Measurements from ENCODE around the gene PKMYT1. TPM values are rescaled to one million over a fixed set of nuclear protein-coding genes. Genes with fewer than 3 reads are reported as not detected.

The PKMYT1 gene
- total RNA-seq, 2 experiments from 2014 or later = 144 to 160 TPM

DNA sequence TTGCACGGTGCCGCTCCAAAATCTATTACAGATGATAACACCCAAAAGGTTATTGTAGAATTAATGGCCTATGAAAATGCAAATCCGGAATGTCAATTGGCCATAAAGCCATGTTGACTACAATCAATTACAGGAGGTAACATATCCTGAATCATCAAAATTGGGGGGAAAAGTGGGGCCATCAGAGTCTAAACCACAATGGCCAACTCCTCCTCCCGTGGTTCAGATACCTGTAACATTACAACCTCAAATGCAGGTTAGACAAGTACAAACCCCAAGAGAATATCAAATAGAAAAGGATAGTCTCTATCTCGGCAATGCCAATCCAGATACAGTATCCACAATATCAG lies 53.6 kb downstream of the PKMYT1 start:
- no peak overlapping the region for H3K4me3 Mint-ChIP-seq
- DNase-seq = no peak
- no peaks in the 10 kb centered on the region for H3K9me3 Mint-ChIP-seq (ENCODE audit: insufficient read depth)
- CTCF ChIA-PET = interaction anchor here (0.6 to 2.3 kb wide), 30 partner anchors 10 to 203 kb away, joined by 3 to 32 read pairs (median 5); partner anchors contain the start of genes FLYWCH1, FLYWCH2, KREMEN2 and PRSS41
- no peak overlapping the region for H3K27ac Mint-ChIP-seq
- H3K27me3 Mint-ChIP-seq (ENCODE audit: low read depth) = no peaks in the 10 kb centered on the region
- no peak for ATAC-seq
- H3K36me3 Mint-ChIP-seq (ENCODE audit: low read depth) = peaks cover 4% of the 10 kb centered on the region
- peaks cover 14% of the 10 kb centered on the region for H3K4me1 Mint-ChIP-seq (ENCODE audit: low read depth)
- POLR2A ChIA-PET = no interaction called here

DNA sequence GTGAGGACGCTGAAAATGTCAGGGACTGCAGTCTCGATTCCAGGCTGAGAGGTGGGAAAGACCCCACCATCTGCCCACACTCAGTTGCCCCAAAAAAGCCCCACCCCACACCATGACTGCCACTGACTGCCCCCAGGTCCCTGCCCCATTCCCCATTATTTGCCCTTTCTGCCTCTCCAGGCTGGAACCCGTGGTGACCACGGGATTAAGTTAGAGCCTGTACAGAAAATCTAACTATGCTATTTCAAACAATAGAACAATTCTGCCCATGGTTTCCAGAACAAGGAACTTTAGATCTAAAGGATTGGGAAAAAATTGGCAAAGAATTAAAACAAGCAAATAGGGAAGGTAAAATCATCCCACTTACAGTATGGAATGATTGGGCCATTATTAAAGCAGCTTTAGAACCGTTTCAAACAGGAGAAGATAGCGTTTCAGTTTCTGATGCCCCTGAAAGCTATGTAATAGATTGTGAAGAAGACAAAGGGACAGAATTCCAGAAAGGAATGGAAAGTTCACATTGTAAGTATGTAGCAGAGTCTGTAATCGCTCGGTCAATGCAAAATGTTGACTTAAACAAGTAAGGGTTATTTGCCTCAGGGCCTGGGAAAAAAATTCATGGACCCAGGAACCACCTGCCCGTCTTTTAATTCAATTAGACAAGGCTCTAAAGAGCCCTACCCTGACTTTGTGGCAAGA lies 54.1 kb downstream of the PKMYT1 start:
- H3K4me1 Mint-ChIP-seq (ENCODE audit: low read depth) = peaks cover 14% of the 10 kb centered on the region
- peaks cover 4% of the 10 kb centered on the region for H3K36me3 Mint-ChIP-seq (ENCODE audit: low read depth)
- DNase-seq (no peak), ATAC-seq (no peak)
- no peaks in the 10 kb centered on the region for H3K9me3 Mint-ChIP-seq (ENCODE audit: insufficient read depth)
- H3K4me3 Mint-ChIP-seq = no peak overlapping the region
- H3K27me3 Mint-ChIP-seq (ENCODE audit: low read depth) = no peaks in the 10 kb centered on the region
- no peak overlapping the region for H3K27ac Mint-ChIP-seq
- CTCF ChIA-PET = interaction anchor here (0.6 to 2.3 kb wide), 26 partner anchors 10 to 204 kb away, joined by 3 to 32 read pairs (median 5); partner anchors contain the start of genes FLYWCH1, FLYWCH2, KREMEN2 and PRSS41
- POLR2A ChIA-PET = no interaction called here

DNA sequence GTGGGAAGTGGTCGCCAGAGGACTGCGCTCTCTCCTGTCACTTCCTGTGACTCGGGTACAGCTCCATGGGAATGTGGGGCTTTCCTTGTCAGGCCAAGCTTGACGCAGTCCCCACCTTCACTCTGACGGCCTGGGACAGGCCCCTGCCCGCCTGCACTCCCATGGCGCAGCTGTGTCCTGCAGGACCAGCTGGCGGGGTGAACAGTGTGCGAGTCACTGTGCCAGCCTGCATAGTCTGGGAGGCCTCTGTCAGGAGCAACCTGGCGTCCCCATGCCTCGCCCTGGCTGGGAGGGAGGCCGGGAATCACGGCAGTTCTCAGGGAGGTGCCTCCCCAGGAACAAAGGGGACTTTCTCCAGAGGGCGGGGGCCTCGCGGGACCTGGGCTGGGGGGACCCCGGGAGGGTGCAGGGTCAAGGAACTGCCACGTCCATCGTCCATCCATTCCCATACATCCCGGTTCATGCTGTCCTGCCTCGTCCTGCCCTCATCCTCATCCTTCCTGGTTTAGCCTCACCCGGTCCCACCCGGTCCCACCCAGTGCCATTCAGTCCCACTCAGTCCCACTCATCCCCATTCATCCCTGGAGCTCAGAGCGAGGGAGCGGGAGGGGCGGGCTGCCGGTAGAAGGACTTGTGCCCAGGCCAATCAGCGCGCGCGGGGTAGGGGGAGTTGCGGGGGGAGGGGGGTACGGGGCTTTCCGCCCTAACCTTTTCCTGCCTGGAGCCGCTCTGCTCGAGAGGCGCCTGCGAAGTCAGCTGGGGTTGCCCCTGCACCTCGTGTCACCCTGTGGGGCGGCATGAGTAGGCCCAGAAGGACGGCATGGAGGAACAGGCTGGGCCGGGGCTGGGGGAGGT lies 55.1 kb downstream of the PKMYT1 start:
- Mint-ChIP-seq H3K27me3 (ENCODE audit: low read depth) (no peaks in the 10 kb centered on the region), H3K9me3 (ENCODE audit: insufficient read depth) (no peaks in the 10 kb centered on the region), H3K27ac (no peak overlapping the region), H3K4me3 (no peak overlapping the region), H3K4me1 (ENCODE audit: low read depth) (peaks cover 14% of the 10 kb centered on the region), H3K36me3 (ENCODE audit: low read depth) (peaks cover 4% of the 10 kb centered on the region)
- ChIA-PET CTCF (interaction anchor here (0.6 to 1.3 kb wide), 3 partner anchors 50 to 541 kb away, joined by 3 read pairs; no protein-coding TSS in a partner anchor), POLR2A (no interaction called here)
- no peak for DNase-seq
- ATAC-seq = no peak

DNA sequence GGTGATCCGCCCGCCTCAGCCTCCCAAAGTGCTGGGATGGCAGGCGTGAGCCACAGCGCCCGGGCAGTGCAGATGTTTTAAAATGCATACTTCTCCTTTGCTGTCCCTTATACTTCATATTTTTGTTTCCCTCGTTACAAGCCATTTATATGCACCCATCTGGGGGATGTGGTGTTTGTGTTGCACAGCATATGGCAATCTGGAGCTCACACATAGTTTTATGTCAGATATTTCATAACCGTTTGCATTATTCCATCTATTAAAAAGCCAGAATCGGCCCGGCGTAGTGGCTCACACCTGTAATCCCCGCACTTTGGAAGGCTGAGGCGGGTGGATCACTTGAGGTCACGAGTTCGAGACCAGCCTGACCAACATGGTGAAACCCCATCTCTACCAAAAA lies 56.8 kb downstream of the PKMYT1 start:
- DNase-seq (no peak), ATAC-seq (no peak)
- Mint-ChIP-seq H3K4me1 (ENCODE audit: low read depth) (peaks cover 20% of the 10 kb centered on the region), H3K27ac (no peak overlapping the region), H3K36me3 (ENCODE audit: low read depth) (peaks cover 9% of the 10 kb centered on the region), H3K27me3 (ENCODE audit: low read depth) (no peaks in the 10 kb centered on the region), H3K4me3 (no peak overlapping the region), H3K9me3 (ENCODE audit: insufficient read depth) (no peaks in the 10 kb centered on the region)
- ChIA-PET CTCF (no interaction called here), POLR2A (interaction anchor here (0.6 kb wide), 1 partner anchor 12 kb away, joined by 3 read pairs; no protein-coding TSS in a partner anchor)

Other genes with a start within 250 kb of the PKMYT1 start
- 100 to 1,000 TPM; 501 to 511 TPM for gene SRRM2, start 227.8 kb downstream of the PKMYT1 start, total RNA-seq
- gene ELOB, start 203.2 kb downstream of the PKMYT1 start, total RNA-seq = 100 to 1,000 TPM; 163 to 182 TPM
- gene PRSS33, start 192.9 kb downstream of the PKMYT1 start, total RNA-seq = not detected
- gene PRSS41, start 182.0 kb downstream of the PKMYT1 start, total RNA-seq = not detected
- 1 to 10 TPM; 5.2 to 6.0 TPM for gene PRSS21, start 163.2 kb downstream of the PKMYT1 start, total RNA-seq
- gene ZG16B, start 150.1 kb downstream of the PKMYT1 start, total RNA-seq = 1 to 10 TPM; 2.9 to 3.7 TPM
- gene PRSS22, start 122.3 kb downstream of the PKMYT1 start, total RNA-seq = not detected
- gene FLYWCH2, start 97.2 kb downstream of the PKMYT1 start, total RNA-seq = 10 to 100 TPM; 22.5 to 22.8 TPM
- 10 to 100 TPM; 44.6 to 48.9 TPM for gene FLYWCH1, start 68.5 kb downstream of the PKMYT1 start, total RNA-seq
- under 1 TPM in 1 of 2 experiments, not detected in 1; 0.18 TPM for gene KREMEN2, start 16.2 kb downstream of the PKMYT1 start, total RNA-seq
- 10 to 100 TPM; 53.6 to 57.7 TPM for gene PAQR4, start 11.1 kb downstream of the PKMYT1 start, total RNA-seq
- gene CLDN9, start 32.5 kb upstream of the PKMYT1 start, total RNA-seq = under 1 TPM in 1 of 2 experiments, not detected in 1; 0.16 TPM
- gene CLDN6, start 37.7 kb upstream of the PKMYT1 start, total RNA-seq = not detected
- 1 to 10 TPM; 4.2 to 4.7 TPM for gene TNFRSF12A, start 39.9 kb upstream of the PKMYT1 start, total RNA-seq
- 10 to 100 TPM; 41.0 to 41.7 TPM for gene HCFC1R1, start 43.5 kb upstream of the PKMYT1 start, total RNA-seq
- gene THOC6, start 43.6 kb upstream of the PKMYT1 start, total RNA-seq = 10 to 100 TPM; 57.4 to 57.9 TPM
- gene BICDL2, start 56.5 kb upstream of the PKMYT1 start, total RNA-seq = under 1 TPM; 0.84 to 0.94 TPM
- gene MMP25, start 66.1 kb upstream of the PKMYT1 start, total RNA-seq = 10 to 100 TPM; 58.0 to 66.1 TPM
- 1,000 to 10,000 TPM; 1,836 to 1,884 TPM for gene IL32, start 85.2 kb upstream of the PKMYT1 start, total RNA-seq
- under 1 TPM; 0.23 to 0.26 TPM for gene ZSCAN10, start 118.8 kb upstream of the PKMYT1 start, total RNA-seq
- gene ZNF205, start 132.1 kb upstream of the PKMYT1 start, total RNA-seq = not detected
- 10 to 100 TPM; 10.8 to 12.1 TPM for gene ZNF213, start 154.6 kb upstream of the PKMYT1 start, total RNA-seq
- gene OR1F1, start 207.8 kb upstream of the PKMYT1 start, total RNA-seq = not detected

All from activated CD8-positive, alpha-beta T cell treated with anti-CD3 and anti-CD28 coated beads, Interleukin-2, amount 10 ng/mL, durations not matched to agents 7 days and 5 days (primary cell).